NCI-H146 treated with DMSO at 0.1 percent for 48 hours (cell line): ENCODE data around the gene CCDC3.
A peak's percentile ranks its signal among the peaks of the same experiment; 100 is the strongest.
"Not testable (repeated sequence)": the region's sequence is repeated elsewhere in the genome, so short reads cannot be mapped to it uniquely, and the experiment has no call there.

Experiments
- DNase-seq: peaks from one replicate; lab custom pipeline; 2025; ENCODE audit not compliant: unreplicated experiment; lab: John Stamatoyannopoulos, UW

CCDC3 gene

DNA sequence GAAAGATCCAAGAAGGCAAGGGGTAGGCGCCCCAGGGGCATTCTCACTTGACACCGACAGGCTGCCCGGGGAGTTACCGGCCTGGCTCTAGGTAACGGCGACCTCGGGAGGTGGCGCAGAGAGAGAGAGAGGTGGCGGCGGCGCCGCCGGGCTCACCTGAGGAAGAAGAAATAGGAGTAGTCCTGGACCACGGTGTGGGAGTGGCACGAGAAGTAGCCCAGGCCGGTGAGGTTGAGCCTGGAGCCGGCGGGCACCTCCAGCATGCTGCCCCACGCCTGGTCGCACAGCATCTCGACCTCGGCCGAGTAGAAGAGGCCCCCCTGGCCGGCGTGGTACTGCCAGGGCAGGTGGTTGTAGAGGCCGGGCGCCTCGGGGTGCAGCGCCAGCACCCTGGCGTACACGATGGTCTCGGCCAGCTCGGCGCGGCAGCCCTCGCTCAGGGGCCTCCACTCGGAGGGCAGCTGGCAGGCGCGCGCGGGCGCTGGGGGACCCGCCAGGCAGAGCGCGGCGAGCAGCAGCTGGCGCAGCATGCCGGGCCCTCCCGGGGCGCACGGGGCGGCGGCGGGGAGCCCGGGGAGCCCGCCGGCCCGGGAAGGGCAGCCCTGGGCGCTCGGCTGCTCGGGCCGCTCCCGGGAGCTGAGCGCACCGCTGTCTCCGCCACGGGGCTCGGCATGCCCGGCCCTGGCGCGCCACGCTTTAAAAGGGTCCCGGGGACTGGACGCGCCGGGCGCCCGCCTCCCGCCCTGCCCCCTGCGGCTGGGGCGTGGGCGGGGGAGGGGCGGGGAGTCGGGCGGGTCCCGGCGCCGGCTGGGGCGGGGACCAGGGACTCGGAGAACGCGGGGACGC lies at the start of gene CCDC3:
Gene CCDC3 (minus strand): TSS at position 673 of the 846 bp plus-strand sequence. CDS start 143 bp downstream, at position 530.
- DNase-seq, result peak; percentile 70

GRCh38 chr10:13051126-13051694 lies 49.7 kb upstream of the CCDC3 start:
- no peak for DNase-seq

DNA sequence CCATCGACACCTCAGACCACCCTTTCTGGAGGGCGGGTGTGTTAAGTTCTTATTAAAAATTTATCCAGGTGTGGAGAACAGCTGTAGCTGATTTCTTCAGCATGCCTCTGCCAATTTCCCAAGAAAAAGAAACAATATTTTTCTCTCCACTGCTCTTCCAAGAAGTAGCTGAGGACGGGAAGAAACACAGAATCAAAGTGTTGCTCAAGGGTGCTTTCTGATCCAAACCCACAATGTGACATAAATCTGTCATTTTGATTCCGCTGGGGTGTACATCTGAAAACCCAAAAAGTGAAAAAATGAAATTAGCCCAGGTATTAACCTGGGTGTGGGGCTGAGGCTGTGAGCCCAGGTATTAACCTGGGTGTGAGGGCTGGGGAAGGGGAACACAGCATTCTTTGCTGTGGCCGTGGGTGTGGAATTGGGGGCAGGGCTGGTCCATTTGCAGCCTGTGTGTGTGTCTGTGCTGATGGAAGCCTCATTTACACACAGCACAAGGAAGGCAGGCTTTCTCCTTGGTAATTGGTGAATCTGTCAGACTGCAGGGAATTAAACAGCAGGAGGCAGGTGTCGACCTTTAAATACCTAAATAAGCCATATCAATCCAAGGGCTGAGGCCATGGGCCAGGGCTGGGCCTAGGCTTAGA lies 48.4 kb upstream of the CCDC3 start:
- peak; percentile 76 for DNase-seq

- no peak for DNase-seq
Observed at GRCh38 chr10:13048762-13049161, 47.2 kb upstream of the CCDC3 start.

DNA sequence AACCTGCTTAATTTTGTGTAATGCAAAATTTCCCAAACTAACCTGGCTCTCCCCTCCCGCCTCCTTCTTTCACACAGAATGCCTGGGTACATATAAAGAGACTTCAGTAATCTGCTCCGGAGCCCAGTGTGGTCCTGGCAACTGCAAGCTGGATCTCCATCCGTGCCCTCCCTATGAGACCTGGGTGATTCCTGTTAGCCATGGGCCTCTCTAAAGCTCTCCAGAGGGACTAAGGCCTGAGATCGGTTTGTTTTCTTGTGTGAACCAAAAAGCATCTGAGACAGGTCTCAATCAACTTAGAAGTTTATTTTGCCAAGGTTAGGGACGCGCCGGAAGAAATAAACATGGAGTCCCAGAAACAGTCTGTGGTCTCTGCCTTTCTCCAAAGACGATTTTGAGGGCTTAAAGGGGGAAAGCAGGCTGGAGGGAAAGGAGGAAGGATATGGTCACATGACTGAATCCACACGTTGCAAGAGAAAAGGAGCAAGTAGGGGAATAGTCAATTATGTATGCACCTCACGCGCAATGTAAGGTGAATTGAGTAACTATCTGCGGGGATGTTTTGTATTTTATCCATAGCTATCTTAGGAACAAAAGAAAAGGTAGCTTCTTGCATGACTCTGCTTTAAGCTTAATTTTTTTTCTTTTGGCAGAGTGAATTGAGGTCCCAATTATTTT lies 46.2 kb upstream of the CCDC3 start:
- peak; percentile 30 for DNase-seq

DNA sequence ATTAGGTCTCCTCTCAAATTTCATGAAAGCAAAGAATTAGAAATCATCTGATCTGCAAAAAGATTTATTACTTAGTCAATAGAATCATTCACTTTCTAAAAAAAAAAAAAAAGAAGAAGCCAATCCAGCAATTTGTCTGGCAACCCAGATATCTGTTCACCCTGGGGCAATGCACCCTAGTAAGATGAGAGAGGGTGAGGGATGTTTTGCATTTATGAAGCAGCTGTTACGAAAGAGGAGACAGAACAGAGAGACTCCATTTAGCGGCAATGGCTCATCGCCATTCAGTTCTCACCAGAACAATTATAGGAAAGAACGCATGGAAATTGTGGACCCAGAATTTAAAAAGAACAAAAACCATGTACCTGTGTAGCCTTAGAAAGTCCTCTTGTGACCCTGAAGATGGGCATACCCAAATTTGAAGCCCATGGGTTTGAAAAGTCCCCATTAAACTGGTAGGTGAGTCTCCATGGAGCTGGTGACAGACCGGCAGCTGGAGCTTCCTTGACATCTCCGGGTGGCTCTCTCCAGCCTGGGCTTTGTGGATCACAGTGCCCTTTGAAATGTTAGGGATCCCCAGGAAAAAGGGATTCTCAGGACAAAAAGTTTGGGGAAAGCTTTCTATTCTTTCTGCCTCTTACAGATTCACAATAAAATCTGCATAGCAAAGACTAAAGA lies 45.5 kb upstream of the CCDC3 start:
- DNase-seq, result peak; percentile 98

DNA sequence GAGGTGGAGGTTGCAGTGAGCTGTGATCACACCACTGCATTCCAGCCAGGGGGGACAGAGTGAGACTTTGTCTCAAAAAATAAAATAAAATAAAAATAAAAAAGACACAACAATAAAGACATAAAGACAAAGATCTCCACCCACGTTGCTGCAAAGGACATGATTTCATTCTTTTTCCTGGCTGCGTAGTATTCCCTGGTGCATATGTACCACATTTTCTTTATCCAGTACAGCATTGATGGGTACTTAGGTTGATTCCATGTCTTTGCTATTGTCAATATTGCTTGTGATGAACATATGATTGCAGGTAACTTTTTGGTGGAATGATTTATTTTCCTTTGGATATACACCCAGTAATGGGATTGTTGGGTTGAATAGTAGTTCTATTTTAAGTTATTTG lies 42.0 kb upstream of the CCDC3 start:
- no peak for DNase-seq

- no peak for DNase-seq
Observed at GRCh38 chr10:13039761-13040160, 38.2 kb upstream of the CCDC3 start.

GRCh38 chr10:13038391-13038790 lies 36.9 kb upstream of the CCDC3 start:
- DNase-seq, result no peak

GRCh38 chr10:13037832-13038231 lies 36.3 kb upstream of the CCDC3 start:
- DNase-seq, result no peak

- no peak for DNase-seq
Observed at GRCh38 chr10:13036841-13037240, 35.3 kb upstream of the CCDC3 start.

GRCh38 chr10:13035731-13036130 lies 34.2 kb upstream of the CCDC3 start:
- not testable (repeated sequence) for DNase-seq

DNA sequence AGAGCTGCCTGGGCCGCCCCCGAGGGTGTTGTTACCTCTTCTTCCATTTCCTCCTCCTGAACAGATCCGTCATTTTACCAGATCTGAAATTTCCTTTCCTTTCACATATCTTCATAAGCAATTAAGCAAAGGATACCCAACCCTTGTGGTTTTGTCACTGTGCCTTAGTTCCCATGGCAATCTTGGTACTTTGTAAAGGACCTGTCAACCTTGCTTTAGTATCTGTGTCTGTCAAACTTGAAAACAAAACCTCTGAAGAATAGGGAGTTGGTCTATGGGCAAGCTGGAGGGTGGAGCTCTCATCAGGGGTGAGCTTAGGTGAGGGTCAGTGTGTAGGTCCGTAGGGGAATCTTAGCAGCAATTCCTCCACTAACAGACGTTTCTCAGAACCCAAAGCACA lies 25.4 kb upstream of the CCDC3 start:
- no peak for DNase-seq

DNA sequence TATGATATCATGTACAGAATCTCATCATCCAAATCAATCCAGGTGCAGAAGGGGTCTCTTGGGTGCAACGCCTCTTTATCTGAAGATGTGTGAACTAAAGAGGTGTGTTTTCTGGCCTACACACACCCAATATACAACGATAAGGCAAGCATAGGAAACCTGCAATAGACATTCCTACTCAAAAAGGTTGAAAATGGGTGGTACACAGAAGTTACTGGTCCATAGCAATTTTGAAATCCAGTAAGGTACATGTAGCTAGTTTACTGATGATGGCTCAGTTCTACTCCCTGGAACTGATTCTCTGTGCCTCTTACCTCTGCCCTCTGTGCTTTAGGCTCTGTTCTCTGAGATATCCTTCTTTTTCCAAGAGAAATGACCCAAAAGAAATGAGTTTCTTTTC lies 22.2 kb upstream of the CCDC3 start:
- DNase-seq, result no peak

GRCh38 chr10:13019280-13019679 lies 17.8 kb upstream of the CCDC3 start:
- DNase-seq, result no peak

- DNase-seq, result no peak
Observed at GRCh38 chr10:13018171-13018570, 16.7 kb upstream of the CCDC3 start.

DNA sequence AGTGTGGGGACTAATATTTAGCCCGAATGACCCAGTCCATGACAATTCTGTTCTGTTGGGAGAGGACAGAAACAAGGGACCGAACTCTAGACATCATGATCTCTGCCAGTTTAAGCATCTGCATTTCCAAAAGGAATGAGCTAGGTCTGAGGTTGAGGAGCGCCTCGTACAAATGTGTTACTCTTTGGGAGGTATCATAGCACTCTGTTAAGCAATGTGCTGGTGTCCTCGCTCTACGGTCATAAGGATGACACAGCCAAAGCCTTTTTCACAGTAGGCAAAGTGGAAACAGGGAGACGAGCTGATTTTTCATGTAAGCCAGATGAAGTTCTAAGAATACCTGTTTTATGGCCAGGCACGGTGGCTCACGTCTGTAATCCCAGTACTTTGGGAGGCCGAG lies 15.4 kb upstream of the CCDC3 start:
- no peak for DNase-seq

DNA sequence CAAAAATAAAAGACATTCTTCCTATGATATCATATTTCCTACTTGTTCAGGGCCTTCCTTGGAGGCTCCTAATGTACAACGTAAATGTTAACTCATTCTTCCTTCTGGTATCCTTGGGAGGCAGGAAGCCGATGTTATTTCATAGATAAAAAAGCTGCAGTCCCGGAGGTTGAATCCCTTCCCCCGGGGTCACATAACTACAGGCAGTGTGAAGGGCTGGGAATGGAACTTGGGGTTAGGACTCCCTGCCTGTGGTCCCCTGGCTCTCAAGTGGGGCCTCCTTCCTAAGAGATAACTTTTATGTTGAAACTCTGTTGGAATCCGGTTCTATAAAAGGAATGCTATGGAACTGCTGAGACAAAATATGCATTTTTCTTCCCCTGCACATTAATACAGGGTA lies 14.9 kb upstream of the CCDC3 start:
- no peak for DNase-seq

- no peak for DNase-seq
Observed at GRCh38 chr10:13006037-13006436, 4.5 kb upstream of the CCDC3 start.

- DNase-seq, result no peak
Observed at GRCh38 chr10:13003759-13004158, 2.2 kb upstream of the CCDC3 start.

DNA sequence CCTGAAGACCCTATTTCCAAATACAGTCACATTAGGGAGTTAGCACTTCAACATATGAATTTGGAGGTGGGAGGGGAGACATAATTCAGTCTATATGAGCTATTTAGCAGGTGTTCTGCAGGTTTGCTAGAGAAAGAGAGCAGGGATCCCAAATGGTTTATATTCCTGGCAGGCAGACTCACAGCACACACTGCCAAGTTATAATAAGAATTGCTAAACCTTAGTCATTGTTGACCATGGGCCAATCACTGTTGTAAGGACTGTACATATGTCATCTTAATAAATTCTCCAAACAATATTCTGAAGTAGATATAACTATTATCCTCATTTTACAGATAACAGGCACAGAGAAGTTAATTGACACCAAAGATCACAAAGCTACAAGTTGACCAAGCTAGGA lies 1.5 kb upstream of the CCDC3 start:
- no peak for DNase-seq
